Measurements from ENCODE around the gene P4HA2.

P4HA2 gene

GRCh38 chr5:132221781-132222648, 5.6 kb downstream of the P4HA2 start:
- DNase-seq, result no peak

- DNase-seq, result no peak
Observed at GRCh38 chr5:132220491-132220890, 7.2 kb downstream of the P4HA2 start.

- no peak for DNase-seq
Observed at GRCh38 chr5:132219981-132220380, 7.7 kb downstream of the P4HA2 start.

- DNase-seq, result no peak
Observed at GRCh38 chr5:132219289-132219970, 8.2 kb downstream of the P4HA2 start.

GRCh38 chr5:132218321-132218720, 9.3 kb downstream of the P4HA2 start:
- no peak for DNase-seq

- no peak for DNase-seq
Observed at GRCh38 chr5:132215329-132215728, 12.3 kb downstream of the P4HA2 start.

GRCh38 chr5:132214491-132214890, 13.2 kb downstream of the P4HA2 start:
- DNase-seq, result no peak

- no peak for DNase-seq
Observed at GRCh38 chr5:132213666-132214065, 14.0 kb downstream of the P4HA2 start.

GRCh38 chr5:132211787-132212186, 15.9 kb downstream of the P4HA2 start:
- DNase-seq, result no peak

GRCh38 chr5:132210944-132211343, 16.7 kb downstream of the P4HA2 start:
- DNase-seq, result no peak

- no peak for DNase-seq
Observed at GRCh38 chr5:132209901-132210545, 17.6 kb downstream of the P4HA2 start.

GRCh38 chr5:132209131-132209530, 18.5 kb downstream of the P4HA2 start:
- no peak for DNase-seq

- no peak for DNase-seq
Observed at GRCh38 chr5:132207778-132208177, 19.9 kb downstream of the P4HA2 start.

GRCh38 chr5:132206782-132207181, 20.9 kb downstream of the P4HA2 start:
- no peak for DNase-seq

GRCh38 chr5:132205385-132206125, 22.1 kb downstream of the P4HA2 start:
- DNase-seq, result no peak

- no peak for DNase-seq
Observed at GRCh38 chr5:132204371-132205135, 23.1 kb downstream of the P4HA2 start.

GRCh38 chr5:132203916-132204315, 23.7 kb downstream of the P4HA2 start:
- no peak for DNase-seq

GRCh38 chr5:132203464-132203818, 24.2 kb downstream of the P4HA2 start:
- no peak for DNase-seq

GRCh38 chr5:132202711-132203463, 24.8 kb downstream of the P4HA2 start:
- DNase-seq, result no peak

- DNase-seq, result no peak
Observed at GRCh38 chr5:132199116-132199680, 28.5 kb downstream of the P4HA2 start.

- no peak for DNase-seq
Observed at GRCh38 chr5:132198571-132198970, 29.1 kb downstream of the P4HA2 start.
